H1 (cell line): Measurements from ENCODE around the gene SYMPK. TPM values are rescaled to one million over a fixed set of nuclear protein-coding genes. Genes with fewer than 3 reads are reported as not detected.
A peak's percentile ranks its signal among the peaks of the same experiment; 100 is the strongest.

Experiments
- CTCF ChIA-PET: fragments of 300-600 bp; sonication (Branson Sonifier 250); formaldehyde crosslinking; loops from one replicate; lab custom pipeline; 2021; ENCODE audit not compliant: partially characterized antibody; lab: Charles Lee
- POLR2A ChIA-PET: fragments of 300-600 bp; sonication (Branson Sonifier 250); formaldehyde crosslinking; loops from one replicate; lab custom pipeline; 2021; ENCODE audit warnings: inconsistent platforms; ENCODE audit not compliant: partially characterized antibody; lab: Charles Lee
- DNase-seq, 2 experiments: peaks; one replicate each; pipeline versions ENCODE4 v3.0.0 to v3.0.0-alpha.2; 2010 to 2022; ENCODE audit warnings: low spot score in 2 of 2, low read depth in 1 of 2, mixed read lengths in 1 of 2
- FAIRE-seq: peaks from 2 replicates; lab custom pipeline; 2011; peaks lifted over from hg19 to GRCh38; lab: Jason Lieb, UNC
- H2AFZ ChIP-seq: 2 replicates; pipeline ENCODE4 v1.8.1; 2012; ENCODE audit warnings: low read length, inconsistent platforms
- H2AK5ac ChIP-seq: 2 replicates; pipeline ENCODE4 v1.6.1; 2013; ENCODE audit warnings: low read depth, low read length
- H2BK120ac ChIP-seq: replicated peaks from 2 replicates; pipeline ENCODE3; 2013; ENCODE audit warnings: low read depth, low read length, inconsistent platforms
- H2BK12ac ChIP-seq: 2 replicates; pipeline ENCODE4 v1.6.1; 2013; ENCODE audit warnings: low read depth, low read length
- H2BK15ac ChIP-seq: 2 replicates; pipeline ENCODE4 v1.6.1; 2013; ENCODE audit warnings: low read length
- H2BK20ac ChIP-seq: 2 replicates; pipeline ENCODE4 v1.6.1; 2013; ENCODE audit warnings: low read length
- H2BK5ac ChIP-seq: 2 replicates; pipeline ENCODE4 v1.6.1; 2013; ENCODE audit warnings: low read depth, low read length
- H3K14ac ChIP-seq: 2 replicates; pipeline ENCODE4 v1.6.1; 2013; ENCODE audit warnings: inconsistent platforms; ENCODE audit not compliant: insufficient read length
- H3K18ac ChIP-seq: 2 replicates; pipeline ENCODE4 v1.6.1; 2013; ENCODE audit warnings: low read length; ENCODE audit errors: extremely low read depth
- H3K23ac ChIP-seq: 2 replicates; pipeline ENCODE4 v1.6.1; 2013; ENCODE audit warnings: inconsistent platforms; ENCODE audit not compliant: insufficient read length
- H3K23me2 ChIP-seq: 2 replicates; pipeline ENCODE4 v1.6.1; 2013; ENCODE audit warnings: low read depth, low read length
- H3K27ac ChIP-seq: 2 replicates; pipeline ENCODE4 v1.6.1; 2011; ENCODE audit warnings: low read depth, low read length, inconsistent platforms
- H3K27me3 ChIP-seq, 4 experiments: replicated peaks in 1 of 4; 1 replicate in 1 of 4; 2 replicates in 3 of 4; pipeline versions ENCODE4 v1.6.1 to v1.8.1; 2011 to 2013; ENCODE audit warnings: low read length in 3 of 4, mild to moderate bottlenecking in 3 of 4, inconsistent platforms in 2 of 4, mixed read lengths in 2 of 4, moderate library complexity in 1 of 4; ENCODE audit not compliant: control insufficient read depth in 3 of 4, insufficient read depth in 3 of 4; ENCODE audit errors: extremely low read depth in 1 of 4
- H3K36me3 ChIP-seq, 4 experiments: 2 replicates each; pipeline versions ENCODE4 v1.6.1 to v1.8.1; 2011 to 2013; ENCODE audit warnings: mild to moderate bottlenecking in 4 of 4, low read length in 3 of 4, moderate library complexity in 2 of 4, control low read depth in 1 of 4, inconsistent platforms in 1 of 4; ENCODE audit not compliant: insufficient read depth in 4 of 4, control insufficient read depth in 2 of 4
- H3K4ac ChIP-seq: replicated peaks from 2 replicates; pipeline ENCODE3; 2013; ENCODE audit warnings: low read length, low read depth, mixed read lengths, inconsistent platforms; ENCODE audit not compliant: insufficient read length
- H3K4me1 ChIP-seq, 4 experiments: replicated peaks in 1 of 4; 1 replicate in 1 of 4; 2 replicates in 3 of 4; pipeline versions ENCODE4 v1.6.1 to v1.8.1; 2011 to 2013; ENCODE audit warnings: low read length in 3 of 4, inconsistent platforms in 2 of 4, mixed read lengths in 1 of 4; ENCODE audit not compliant: insufficient read depth in 4 of 4, control insufficient read depth in 3 of 4
- H3K4me2 ChIP-seq, 2 experiments: 2 replicates each; pipeline versions ENCODE4 v1.6.1 to v1.8.1; 2011 to 2013; ENCODE audit warnings: low read depth in 2 of 2, low read length in 2 of 2, control low read depth in 1 of 2, inconsistent platforms in 1 of 2, mild to moderate bottlenecking in 1 of 2; ENCODE audit not compliant: insufficient read depth in 1 of 2
- H3K4me3 ChIP-seq, 4 experiments: fragments of 200-600, 300-600 bp in 1 of 4; sonication (generic), shearing (Covaris generic), sonication (Bioruptor Twin) in 1 of 4; 2 replicates each; pipeline versions ENCODE4 v1.5.1 to v1.8.1; 2011 to 2016; ENCODE audit warnings: low read length in 4 of 4, low read depth in 3 of 4, control low read depth in 2 of 4, inconsistent platforms in 2 of 4, mild to moderate bottlenecking in 2 of 4, mixed read lengths in 1 of 4, moderate library complexity in 1 of 4; ENCODE audit not compliant: insufficient read depth in 2 of 4; ENCODE audit errors: extremely low read depth in 1 of 4
- H3K56ac ChIP-seq: replicated peaks from 2 replicates; pipeline ENCODE3; 2013; ENCODE audit warnings: low read depth, mild to moderate bottlenecking, mixed read lengths, low read length, inconsistent platforms; ENCODE audit not compliant: insufficient read length
- H3K79me1 ChIP-seq: 2 replicates; pipeline ENCODE4 v1.6.1; 2013; ENCODE audit warnings: low read depth, low read length, control low read depth
- H3K79me2 ChIP-seq, 2 experiments: 2 replicates each; pipeline versions ENCODE4 v1.6.1 to v1.8.1; 2012 to 2013; ENCODE audit warnings: low read length in 2 of 2, mild to moderate bottlenecking in 2 of 2, inconsistent platforms in 1 of 2; ENCODE audit not compliant: insufficient read depth in 2 of 2, control insufficient read depth in 1 of 2
- H3K9ac ChIP-seq, 4 experiments: replicated peaks in 1 of 4; 1 replicate in 1 of 4; 2 replicates in 3 of 4; pipeline versions ENCODE4 v1.6.1 to v1.8.1; 2011 to 2013; ENCODE audit warnings: low read depth in 3 of 4, low read length in 3 of 4, control low read depth in 2 of 4, mild to moderate bottlenecking in 2 of 4, moderate library complexity in 2 of 4, inconsistent platforms in 1 of 4; ENCODE audit errors: extremely low read depth in 1 of 4
- H3K9me3 ChIP-seq, 2 experiments: 2 replicates each; pipeline versions ENCODE4 v1.6.1 to v1.8.1; 2012 to 2013; ENCODE audit warnings: mild to moderate bottlenecking in 2 of 2, moderate library complexity in 2 of 2, control low read depth in 1 of 2, inconsistent platforms in 1 of 2, low read depth in 1 of 2, low read length in 1 of 2, mixed read lengths in 1 of 2; ENCODE audit not compliant: insufficient read depth in 2 of 2
- H4K20me1 ChIP-seq, 2 experiments: replicated peaks in 1 of 2; 2 replicates each; pipeline versions ENCODE3 to v1.8.1; 2011 to 2013; ENCODE audit warnings: inconsistent platforms in 2 of 2, low read length in 2 of 2, mild to moderate bottlenecking in 1 of 2; ENCODE audit not compliant: insufficient read depth in 2 of 2, control insufficient read depth in 1 of 2
- H4K5ac ChIP-seq: 2 replicates; pipeline ENCODE4 v1.6.1; 2013; ENCODE audit warnings: low read length, low read depth, mixed read lengths, inconsistent platforms; ENCODE audit not compliant: insufficient read length
- H4K8ac ChIP-seq: 2 replicates; pipeline ENCODE4 v1.8.0; 2013; ENCODE audit warnings: mild to moderate bottlenecking, moderate library complexity, low read length, inconsistent platforms; ENCODE audit not compliant: insufficient read depth; ENCODE audit errors: extremely low read depth
- H4K91ac ChIP-seq: replicated peaks from 2 replicates; pipeline ENCODE3; 2013; ENCODE audit warnings: low read length, mixed read lengths, inconsistent platforms; ENCODE audit not compliant: insufficient read length
- CREB1 ChIP-seq: IDR thresholded peaks from 2 replicates; pipeline ENCODE4 v1.6.1; 2012; ENCODE audit warnings: inconsistent platforms
- HDAC6 ChIP-seq: IDR thresholded peaks from one replicate; pipeline ENCODE4 v1.7.1; 2012; ENCODE audit warnings: low read depth, mild to moderate bottlenecking, inconsistent platforms, low read length, moderate library complexity
- MAFK ChIP-seq: IDR thresholded peaks from 2 replicates; pipeline ENCODE4 v1.6.1; 2012; ENCODE audit warnings: low read depth, mild to moderate bottlenecking, improper control_type of control experiment, low read length
- SIN3A ChIP-seq, 2 experiments: IDR thresholded peaks in 1 of 2; conservative IDR thresholded peaks in 1 of 2; 2 replicates each; pipeline ENCODE4 v1.6.1; 2011 to 2012; ENCODE audit warnings: low read length in 2 of 2, improper control_type of control experiment in 1 of 2, low read depth in 1 of 2, mild to moderate bottlenecking in 1 of 2
- SP1 ChIP-seq: IDR thresholded peaks from 2 replicates; pipeline ENCODE4 v1.6.1; 2011; ENCODE audit warnings: low read depth, low read length
- SRF ChIP-seq: IDR thresholded peaks from 2 replicates; pipeline ENCODE4 v1.6.1; 2011; ENCODE audit warnings: mild to moderate bottlenecking, low read depth, low read length, moderate library complexity
- TAF1 ChIP-seq: IDR thresholded peaks from 2 replicates; pipeline ENCODE4 v1.6.1; 2011; ENCODE audit warnings: mild to moderate bottlenecking, low read depth, low read length
- TAF7 ChIP-seq: optimal IDR thresholded peaks from 2 replicates; pipeline ENCODE3; 2011; ENCODE audit warnings: low read depth, mild to moderate bottlenecking, inconsistent platforms, low read length, moderate library complexity, borderline replicate concordance
- TBP ChIP-seq: IDR thresholded peaks from 2 replicates; pipeline ENCODE4 v1.6.1; 2011; ENCODE audit warnings: low read depth, low read length, improper control_type of control experiment
- YY1 ChIP-seq: IDR thresholded peaks from 2 replicates; pipeline ENCODE4 v1.6.1; 2011; ENCODE audit warnings: low read depth, mild to moderate bottlenecking, low read length
- WGBS, 2 experiments: shearing (Covaris generic) in 1 of 2; methylation state at CpG; one replicate each; pipeline versions ENCODE4 v1.1.6 to v1.1.7; 2013 to 2015; ENCODE audit warnings: low lambda C conversion rate in 2 of 2, mixed read lengths in 2 of 2, inconsistent platforms in 1 of 2, low coverage in 1 of 2, missing lambda C conversion rate in 1 of 2; ENCODE audit not compliant: insufficient replicate concordance in 2 of 2, insufficient coverage in 1 of 2, insufficient read length in 1 of 2; ENCODE audit errors: extremely low coverage in 1 of 2, missing lambda C conversion rate in 1 of 2; 5-methylcytosine and 5-hydroxymethylcytosine counted together
- polyA plus RNA-seq, 7 experiments: library from polyadenylated mRNA; depleted of rRNA in 3 of 7; stranded (reverse) in 5 of 7; unstranded in 2 of 7; fragments of >200 nt in 5 of 7; fragments of 200-250 nt in 2 of 7; gene quantifications; 1 replicate in 5 of 7; 2 replicates in 1 of 7; 4 replicates in 1 of 7; pipeline versions ENCODE4 v1.2.1 to v1.2.3, GENCODE V29; 2011 to 2013; ENCODE audit warnings: missing spikeins in 2 of 7, mixed read lengths in 2 of 7
- total RNA-seq: library from RNA; stranded (reverse); fragmentation: NEBNext Ultra II Directional; extraction: Animal tissue kit (Norgen Biotek cat#: 25700); gene quantifications from 2 replicates; pipeline ENCODE4 v1.2.1, GENCODE V29; 2021
- TF ChIP-seq, protein P1 (sequence below): IDR thresholded peaks from 2 replicates; pipeline ENCODE4 v1.6.1; 2012; ENCODE audit warnings: inconsistent platforms

SYMPK gene
- total and polyA plus RNA-seq, 2 of the 8 experiments (the other 6 are each of a cell fraction or from before 2014, with no cell fraction given): 93.6 to 99.5 TPM

GRCh38 chr19:45815481-45816216, 47.3 kb downstream of the SYMPK start:
- peaks cover 16% of the 10 kb centered on the region for H3K23me2 ChIP-seq
- DNase-seq (peak; percentile 67 to 87), FAIRE-seq (no peak)
- peak overlapping the region; percentile 52 for H4K5ac ChIP-seq
- peaks cover 0 to 23% (median 20%) of the 10 kb centered on the region in 4 experiments; a peak in 6 of 7 replicates for H3K4me1 ChIP-seq
- peak overlapping the region in 3 of 4 experiments; percentile 70 to 85 (median 78); a peak in 6 of 7 replicates for H3K9ac ChIP-seq
- no peak overlapping the region for H2BK15ac ChIP-seq
- H3K79me1 ChIP-seq: no peaks in the 10 kb centered on the region; the same call in 1 of the 2 replicates
- peaks cover 0 to 7% (median 1%) of the 10 kb centered on the region in 4 experiments; a peak in 5 of 8 replicates for H3K36me3 ChIP-seq
- no peak overlapping the region for H2BK12ac ChIP-seq
- peak overlapping the region; percentile 45 for H4K91ac ChIP-seq
- no peak overlapping the region for H3K14ac ChIP-seq
- H2BK20ac ChIP-seq: no peak overlapping the region
- peak overlapping the region; percentile 64; the same call in 1 of the 2 replicates for H2BK5ac ChIP-seq
- H3K79me2 ChIP-seq: no peaks in the 10 kb centered on the region
- H3K18ac ChIP-seq: peak overlapping the region; percentile 78
- peak overlapping the region; percentile 12 for H3K4ac ChIP-seq
- ChIA-PET CTCF (interaction anchor here (0.6 to 8.8 kb wide), 17 partner anchors 12 to 847 kb away, joined by 3 to 107 read pairs (median 6); partner anchors contain the start of gene SIX5), POLR2A (interaction anchor here (0.6 to 12.6 kb wide), 13 partner anchors 10 to 70 kb away, joined by 3 to 175 read pairs (median 7); partner anchors contain the start of genes DMWD, FOXA3, SIX5 and SYMPK)
- peak overlapping the region; percentile 52 to 68 (median 56) for H3K4me3 ChIP-seq
- H3K27ac ChIP-seq: peak overlapping the region; percentile 86; the same call in 1 of the 2 replicates
- no peaks in the 10 kb centered on the region for H3K9me3 ChIP-seq
- H4K8ac ChIP-seq: peak overlapping the region; percentile 75; the same call in 1 of the 2 replicates
- H3K23ac ChIP-seq: no peak overlapping the region
- H4K20me1 ChIP-seq: peaks cover 0 to under 1% of the 10 kb centered on the region in 2 experiments
- H3K56ac ChIP-seq: peak overlapping the region; percentile 78
- no peak overlapping the region for H2BK120ac ChIP-seq
- WGBS, 2 experiments: 1% methylated on average over 17 of the region's 44 CpGs; no CpG with 5 or more reads in 1 of the 2 experiments
- H2AK5ac ChIP-seq: no peak overlapping the region
- H2AFZ ChIP-seq: no peak overlapping the region
- no peaks in the 10 kb centered on the region for H3K27me3 ChIP-seq
- peak overlapping the region; percentile 85 to 88 for H3K4me2 ChIP-seq
- TF ChIP-seq CREB1 (peak; percentile 79), SIN3A (conservative IDR thresholded peaks at IDR 0.05 in 1 of 2, IDR thresholded peaks at IDR 0.05 in 1 of 2; ENCODE audit: low read depth in 1 of 2, low read length in 2 of 2) (peak in 1 of 2 experiments; percentile 14; a peak in 2 of 4 replicates), HDAC6 (no peak), MAFK (no peak), TAF1 (0 out of 2 replicates have a peak, but pooled peaks have one; percentile 18), TBP (peak; percentile 64; the same call in 1 of the 2 replicates), YY1 (peak; percentile 76), TAF7 (peak; percentile 74), SRF (no peak), SP1 (0 out of 2 replicates have a peak, but pooled peaks have one; percentile 24)
- TF ChIP-seq, protein P1, sequence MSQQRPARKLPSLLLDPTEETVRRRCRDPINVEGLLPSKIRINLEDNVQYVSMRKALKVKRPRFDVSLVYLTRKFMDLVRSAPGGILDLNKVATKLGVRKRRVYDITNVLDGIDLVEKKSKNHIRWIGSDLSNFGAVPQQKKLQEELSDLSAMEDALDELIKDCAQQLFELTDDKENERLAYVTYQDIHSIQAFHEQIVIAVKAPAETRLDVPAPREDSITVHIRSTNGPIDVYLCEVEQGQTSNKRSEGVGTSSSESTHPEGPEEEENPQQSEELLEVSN: peak; percentile 16; the same call in 1 of the 2 replicates
